Stimulated activated CD4-positive, alpha-beta T cell treated with anti-CD3 and anti-CD28 coated beads, Interleukin-2, amount 100 ng/mL, for 24 hours (primary cell): ENCODE measurements around the gene RPS6KA4.
A peak's percentile ranks its signal among the peaks of the same experiment; 100 is the strongest.

ENCODE experiments used
- DNase-seq, 2 donors: peaks; one replicate each; pipeline ENCODE4 v3.0.0-alpha.2; 2020

RPS6KA4 gene

DNA sequence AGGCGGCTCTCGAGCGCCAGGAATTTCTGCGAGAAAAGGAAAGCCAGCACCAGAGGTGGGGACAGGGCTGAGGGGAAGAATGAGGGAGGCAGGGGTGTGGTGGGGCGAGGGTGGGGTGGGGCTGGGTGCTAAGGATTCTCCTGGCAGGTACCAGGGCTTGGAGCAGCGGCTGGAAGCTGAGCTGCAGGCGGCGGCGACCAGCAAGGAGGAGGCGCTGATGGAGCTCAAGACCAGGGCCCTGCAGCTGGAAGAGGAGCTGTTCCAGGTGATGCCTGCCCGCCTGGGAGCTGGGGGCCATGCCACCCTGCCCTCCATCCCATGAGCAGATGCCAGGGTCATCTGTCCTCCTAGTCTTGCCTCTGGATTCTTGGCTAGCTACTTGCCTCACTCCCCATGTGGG, 9.6 kb upstream of the RPS6KA4 start:
- DNase-seq: no peak

DNA sequence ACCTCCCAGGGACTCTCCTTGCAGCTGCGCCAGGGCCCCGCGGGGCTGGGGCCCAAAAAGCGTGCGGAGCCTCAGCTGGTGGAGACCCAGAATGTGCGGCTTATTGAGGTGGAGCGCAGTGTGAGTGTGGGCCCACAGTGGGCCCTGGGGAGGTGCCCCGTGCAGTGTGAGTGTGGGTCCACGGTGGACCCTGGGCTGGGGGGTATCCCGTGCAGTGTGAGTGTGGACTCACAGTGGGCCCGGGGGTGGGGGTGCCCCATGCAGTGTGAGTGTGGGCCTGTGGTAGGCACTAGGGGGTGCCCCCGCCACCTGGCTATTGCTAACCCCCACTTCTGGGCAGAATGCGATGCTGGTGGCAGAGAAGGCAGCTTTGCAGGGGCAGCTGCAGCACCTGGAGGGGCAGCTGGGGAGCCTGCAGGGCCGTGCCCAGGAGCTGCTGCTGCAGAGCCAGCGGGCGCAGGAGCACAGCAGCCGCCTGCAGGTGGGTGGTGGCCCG, 7.8 kb upstream of the RPS6KA4 start:
- DNase-seq: no peak

DNA sequence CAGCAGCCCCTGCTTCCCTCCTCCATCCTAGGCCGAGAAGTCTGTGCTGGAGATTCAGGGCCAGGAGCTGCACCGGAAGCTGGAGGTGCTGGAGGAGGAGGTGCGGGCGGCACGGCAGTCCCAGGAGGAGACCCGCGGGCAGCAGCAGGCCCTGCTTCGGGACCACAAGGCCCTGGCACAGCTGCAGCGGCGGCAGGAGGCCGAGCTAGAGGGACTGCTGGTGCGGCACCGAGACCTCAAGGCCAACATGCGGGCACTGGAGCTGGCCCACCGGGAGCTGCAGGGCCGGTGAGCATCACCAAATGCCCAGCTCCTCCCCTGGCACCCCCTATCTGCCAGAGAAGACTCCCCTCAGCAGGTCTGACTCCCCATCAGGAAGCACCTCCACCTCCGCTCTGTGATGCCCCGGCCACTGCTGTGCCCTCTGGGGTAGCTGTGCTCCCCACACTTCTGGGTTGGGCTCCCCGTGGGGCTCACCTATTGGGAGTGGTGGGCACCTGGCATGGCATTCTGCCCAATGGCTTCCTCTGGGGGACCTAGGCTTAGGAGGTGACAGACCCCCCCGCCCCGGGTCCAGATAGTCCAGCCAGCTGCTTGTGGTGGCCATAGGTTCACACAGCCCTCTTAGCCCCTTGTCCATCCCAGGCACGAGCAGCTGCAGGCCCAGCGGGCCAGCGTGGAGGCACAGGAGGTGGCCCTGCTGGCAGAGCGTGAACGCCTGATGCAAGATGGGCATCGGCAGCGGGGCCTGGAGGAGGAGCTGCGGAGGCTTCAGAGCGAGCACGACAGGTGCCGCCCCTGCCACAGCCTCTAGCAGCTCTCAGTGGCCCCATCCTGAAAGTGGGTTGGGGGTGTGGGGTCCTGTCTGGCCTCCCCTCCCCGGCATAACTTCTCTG, 6.6 kb upstream of the RPS6KA4 start:
- DNase-seq: no peak

DNA sequence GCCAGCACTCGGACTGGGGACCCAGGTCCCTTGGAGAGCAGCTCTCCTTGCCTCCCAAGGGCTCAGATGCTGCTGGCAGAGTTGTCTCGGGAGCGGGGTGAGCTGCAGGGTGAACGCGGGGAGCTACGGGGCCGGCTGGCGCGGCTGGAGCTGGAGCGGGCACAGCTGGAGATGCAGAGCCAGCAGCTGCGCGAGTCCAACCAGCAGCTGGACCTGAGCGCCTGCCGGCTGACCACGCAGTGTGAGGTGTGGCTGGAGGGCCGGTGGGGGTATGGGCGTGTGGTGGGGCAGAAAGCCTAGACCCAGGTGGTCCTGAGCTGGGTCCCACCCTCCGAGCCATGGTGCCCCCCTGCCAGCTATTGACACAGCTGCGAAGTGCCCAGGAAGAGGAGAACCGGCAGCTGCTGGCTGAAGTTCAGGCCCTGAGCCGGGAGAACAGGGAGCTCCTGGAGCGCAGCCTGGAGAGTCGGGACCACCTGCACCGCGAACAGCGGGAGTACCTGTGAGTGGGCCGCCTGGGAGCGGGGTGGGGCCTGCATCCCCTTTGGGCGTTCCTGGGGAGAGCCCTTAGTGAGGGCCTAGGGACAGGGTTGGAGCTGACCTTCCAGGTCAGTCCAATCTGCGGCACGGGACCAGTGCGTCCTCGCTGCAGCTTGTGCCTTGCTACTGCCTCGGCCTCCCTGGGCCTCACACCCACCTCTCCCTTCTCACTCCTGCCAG, 5.8 kb upstream of the RPS6KA4 start:
- DNase-seq: no peak

DNA sequence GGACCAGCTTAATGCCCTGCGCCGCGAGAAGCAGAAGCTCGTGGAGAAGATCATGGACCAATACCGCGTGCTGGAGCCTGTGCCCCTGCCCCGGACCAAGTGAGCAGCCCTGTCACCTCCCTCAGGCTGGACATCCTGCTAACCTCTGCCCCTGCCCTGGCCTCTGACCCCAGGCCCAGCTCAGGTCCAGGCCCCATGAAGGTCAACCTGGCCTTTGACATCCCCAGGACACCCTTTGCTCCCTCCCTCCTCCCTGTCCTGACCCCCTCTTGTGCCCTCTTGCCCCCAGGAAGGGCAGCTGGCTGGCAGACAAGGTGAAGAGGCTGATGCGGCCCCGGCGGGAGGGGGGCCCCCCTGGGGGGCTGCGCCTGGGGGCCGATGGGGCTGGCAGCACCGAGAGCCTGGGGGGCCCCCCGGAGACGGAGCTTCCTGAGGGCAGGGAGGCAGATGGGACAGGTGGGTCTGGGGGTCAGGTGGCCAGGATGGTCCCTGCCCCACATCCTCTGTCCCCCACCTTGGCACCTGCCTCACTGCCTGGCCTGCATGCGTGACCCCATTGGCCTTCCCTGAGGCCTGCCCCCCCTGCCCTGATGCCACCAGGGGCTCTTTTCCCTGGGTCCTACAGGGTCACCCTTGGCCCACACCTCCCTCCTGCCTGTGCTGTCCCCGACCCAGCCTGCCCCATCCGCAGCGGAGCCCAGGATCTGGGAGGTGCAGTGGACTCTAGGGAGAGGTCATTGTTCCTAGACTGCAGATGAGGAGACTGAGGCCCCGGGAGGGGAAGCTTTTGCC, 5.1 kb upstream of the RPS6KA4 start:
- no peak for DNase-seq

DNA sequence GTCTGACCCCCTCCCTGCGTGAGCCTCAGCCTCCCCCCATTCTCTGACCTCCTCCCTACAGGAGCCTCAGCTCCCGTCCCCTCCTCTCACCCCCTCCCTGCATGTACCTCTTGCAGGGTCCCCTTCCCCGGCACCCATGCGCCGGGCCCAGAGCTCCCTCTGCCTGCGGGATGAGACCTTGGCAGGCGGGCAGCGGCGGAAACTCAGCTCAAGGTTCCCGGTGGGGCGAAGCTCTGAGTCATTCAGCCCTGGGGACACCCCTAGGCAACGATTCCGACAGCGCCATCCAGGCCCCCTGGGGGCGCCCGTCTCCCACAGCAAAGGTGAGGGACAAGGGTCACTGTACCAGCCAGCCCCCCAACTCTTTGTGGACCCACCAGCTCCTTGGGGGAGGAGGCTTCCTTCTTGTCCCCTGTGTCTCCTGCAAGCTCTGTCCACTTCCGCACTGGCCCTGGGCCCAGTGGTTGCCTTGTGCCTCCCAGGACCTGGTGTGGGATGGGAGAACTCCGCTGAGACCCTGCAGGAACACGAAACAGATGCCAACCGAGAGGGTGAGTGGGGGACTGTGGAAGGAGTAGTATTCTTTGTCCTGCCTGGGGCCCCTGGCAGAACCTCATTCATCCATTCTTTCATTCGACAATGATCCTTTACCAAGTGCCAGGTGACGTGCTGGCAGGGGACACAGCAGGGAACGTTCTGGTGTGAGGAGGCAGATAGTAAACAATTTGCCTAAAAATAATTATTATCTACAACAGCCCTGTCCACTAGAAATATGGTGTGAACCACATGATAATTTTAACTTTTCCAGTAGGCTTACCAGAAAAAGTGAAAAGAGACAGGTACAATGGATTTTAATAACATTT, 3.7 kb upstream of the RPS6KA4 start:
- DNase-seq: peak; percentile 31 to 54

DNA sequence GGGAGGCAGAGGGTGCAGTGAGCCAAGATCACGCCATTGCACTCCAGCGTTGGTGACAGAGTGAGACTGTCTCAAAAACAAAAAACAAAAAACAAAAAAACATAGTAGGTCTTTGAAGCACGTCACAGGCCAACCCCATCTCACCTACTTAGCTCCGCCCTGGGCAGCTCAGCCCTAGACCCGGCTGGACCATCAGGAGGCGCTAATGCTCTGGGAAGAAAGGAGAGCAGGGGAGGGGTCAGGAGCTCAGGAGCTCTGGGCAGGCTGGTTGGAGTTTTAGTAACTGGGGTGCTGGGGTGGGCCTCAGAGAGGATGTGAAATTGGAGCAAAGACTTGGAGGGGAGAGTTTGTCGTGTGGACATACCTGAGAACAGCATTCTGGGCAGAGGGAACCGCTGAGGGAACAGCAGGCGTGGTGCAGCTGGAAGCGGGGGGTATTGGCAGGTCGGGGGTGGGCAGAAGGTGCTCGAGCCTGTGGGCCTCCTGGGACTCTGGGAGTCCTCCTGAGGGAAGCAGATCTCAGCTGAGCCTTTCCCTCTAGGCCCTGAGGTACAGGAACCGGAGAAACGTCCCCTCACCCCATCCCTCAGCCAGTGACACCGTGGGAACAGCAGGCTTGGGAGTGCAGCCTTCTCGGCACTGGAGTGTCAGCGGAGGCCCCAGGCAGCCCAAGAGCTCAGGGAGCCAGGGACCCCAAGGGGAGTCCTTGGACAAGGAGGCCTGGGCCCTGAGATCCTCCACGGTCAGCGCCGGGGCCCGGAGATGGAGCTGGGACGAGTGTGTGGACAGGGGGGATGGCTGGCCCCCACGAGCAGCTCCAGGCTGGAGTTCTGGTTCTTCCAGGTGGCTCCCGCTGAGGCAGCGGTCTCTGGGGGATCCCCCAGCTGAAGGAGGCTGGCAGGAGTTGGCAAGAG, 2.2 kb upstream of the RPS6KA4 start:
- peak; percentile 43 to 54 for DNase-seq

DNA sequence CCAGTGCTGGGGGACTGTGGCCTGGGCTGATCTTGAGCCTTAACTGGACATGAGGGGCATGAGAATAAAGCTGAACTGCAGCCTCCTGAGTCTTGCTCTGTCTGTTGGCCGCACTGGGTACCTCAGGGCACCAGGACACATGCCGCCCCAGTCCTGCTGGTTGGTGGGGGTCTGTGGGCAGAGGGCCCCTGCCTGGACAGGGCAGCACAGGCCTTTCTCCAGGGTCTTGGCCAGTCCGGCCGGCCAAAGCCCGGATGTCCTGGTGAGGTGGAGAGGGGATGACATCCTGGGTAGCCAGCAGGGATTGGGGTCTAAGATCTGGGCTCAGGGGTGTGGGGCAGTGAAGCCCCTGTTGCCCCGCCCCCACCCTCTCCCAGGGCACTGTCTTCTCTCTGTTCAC, 1.5 kb upstream of the RPS6KA4 start:
- no peak for DNase-seq

DNA sequence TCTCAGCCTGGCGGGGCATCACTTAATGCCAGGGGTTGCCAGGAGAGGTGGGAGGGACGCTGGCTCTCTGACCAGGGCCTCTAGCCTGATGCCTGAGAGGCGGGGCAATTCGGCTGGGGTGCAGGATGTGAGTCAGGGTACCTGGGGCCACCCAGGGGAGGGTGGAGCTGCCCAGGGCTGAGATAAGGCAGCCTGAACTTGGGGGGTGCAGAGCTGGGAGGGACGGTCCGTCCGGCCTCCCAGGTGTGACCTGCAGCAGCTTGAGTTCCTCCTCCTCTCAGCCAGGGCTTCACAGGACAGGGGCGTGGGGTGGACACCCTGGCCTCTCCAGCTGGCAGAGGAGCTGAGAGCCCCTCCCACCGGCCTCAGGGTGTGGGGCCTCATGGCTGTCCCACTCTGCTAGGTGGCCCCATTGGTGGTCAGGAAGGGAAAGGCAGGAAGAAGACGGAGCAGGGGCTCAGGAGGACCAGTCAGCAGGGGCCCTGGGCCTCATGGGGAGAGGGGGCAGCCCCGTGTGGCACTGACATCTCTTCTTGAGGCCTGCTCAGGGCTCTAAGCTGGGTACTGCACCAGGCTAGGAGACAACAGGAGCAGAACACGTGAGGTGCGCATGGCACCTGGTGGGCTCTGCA, 942 bp upstream of the RPS6KA4 start:
- peak; percentile 42 to 66 for DNase-seq

DNA sequence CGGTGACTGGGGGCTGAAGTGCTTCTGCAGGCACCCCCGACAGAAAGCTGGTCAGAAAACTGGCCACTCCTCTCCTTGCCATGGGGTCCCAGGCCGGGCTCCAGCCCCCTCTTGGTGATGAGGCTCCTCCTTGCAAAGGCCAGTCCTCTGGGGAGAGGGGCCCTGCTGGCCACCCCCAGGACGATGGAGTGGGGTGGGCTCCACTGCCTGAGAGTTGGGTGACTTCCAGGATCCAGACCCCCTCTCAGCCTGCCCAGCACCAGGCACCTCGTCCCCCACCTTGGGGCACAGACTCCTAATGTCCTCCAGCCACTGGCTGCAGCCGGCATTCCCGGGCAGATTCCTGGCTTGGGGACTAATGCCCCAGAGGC, 441 bp upstream of the RPS6KA4 start:
- no peak for DNase-seq

DNA sequence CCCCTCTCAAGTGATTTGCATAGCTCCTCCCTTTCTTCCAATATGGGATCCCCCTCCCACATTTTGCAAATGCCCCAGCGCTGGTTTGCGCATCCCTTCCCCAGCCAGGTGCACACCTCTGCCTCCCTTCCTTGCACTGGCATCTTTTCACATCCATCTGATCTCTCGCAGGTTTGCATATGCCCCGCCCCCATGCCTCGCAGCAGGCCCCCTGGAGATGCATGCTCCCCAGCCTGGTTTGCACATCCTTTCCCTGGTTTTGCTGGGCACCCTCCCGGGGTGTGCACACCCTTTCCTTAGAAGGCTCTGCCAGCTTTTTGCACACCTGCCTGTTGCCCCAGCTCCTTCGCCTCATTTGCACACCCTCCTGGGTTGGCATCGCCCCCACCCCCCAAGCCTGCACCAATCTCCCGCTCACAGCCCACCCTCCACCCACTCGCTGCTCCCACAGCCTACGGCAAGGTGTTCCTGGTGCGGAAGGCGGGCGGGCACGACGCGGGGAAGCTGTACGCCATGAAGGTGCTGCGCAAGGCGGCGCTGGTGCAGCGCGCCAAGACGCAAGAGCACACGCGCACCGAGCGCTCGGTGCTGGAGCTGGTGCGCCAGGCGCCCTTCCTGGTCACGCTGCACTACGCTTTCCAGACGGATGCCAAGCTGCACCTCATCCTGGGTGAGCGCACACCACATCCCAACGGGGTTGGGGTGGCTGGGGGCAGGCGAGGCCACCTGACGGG, 917 bp downstream of the RPS6KA4 start:
- peak in 1 of 2 donors; percentile 54 for DNase-seq

DNA sequence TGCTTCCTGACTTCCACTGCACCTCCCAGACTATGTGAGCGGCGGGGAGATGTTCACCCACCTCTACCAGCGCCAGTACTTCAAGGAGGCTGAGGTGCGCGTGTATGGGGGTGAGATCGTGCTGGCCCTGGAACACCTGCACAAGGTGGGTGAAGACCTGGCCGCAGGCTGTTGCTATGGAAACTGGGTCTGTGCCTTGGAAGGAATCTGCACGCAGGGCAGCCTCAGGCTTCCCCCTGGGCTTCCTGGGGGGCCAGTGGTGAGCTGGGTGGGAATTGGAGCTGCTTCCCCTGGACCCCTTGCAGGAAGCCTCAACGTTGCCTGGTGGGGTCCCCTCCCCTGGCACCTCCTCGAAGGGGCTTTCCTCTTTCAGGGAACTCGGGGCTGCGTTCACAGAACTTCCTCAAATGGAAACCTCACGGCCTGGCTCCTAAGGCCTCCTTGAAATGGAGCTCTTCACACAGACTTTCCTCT, 1.5 kb downstream of the RPS6KA4 start:
- DNase-seq: no peak

DNA sequence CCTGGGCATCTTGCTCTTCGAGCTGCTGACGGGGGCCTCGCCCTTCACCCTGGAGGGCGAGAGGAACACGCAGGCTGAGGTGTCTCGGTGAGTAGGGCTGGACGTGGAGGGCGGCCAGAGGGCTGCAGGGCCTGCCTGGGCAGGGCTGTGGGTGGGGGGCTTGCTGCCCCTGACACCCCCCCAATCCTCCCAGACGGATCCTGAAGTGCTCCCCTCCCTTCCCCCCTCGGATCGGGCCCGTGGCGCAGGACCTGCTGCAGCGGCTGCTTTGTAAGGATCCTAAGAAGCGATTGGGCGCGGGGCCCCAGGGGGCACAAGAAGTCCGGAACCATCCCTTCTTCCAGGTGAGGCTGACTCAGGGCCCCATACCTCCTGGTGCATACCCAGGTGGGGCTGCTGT, 2.7 kb downstream of the RPS6KA4 start:
- no peak for DNase-seq

DNA sequence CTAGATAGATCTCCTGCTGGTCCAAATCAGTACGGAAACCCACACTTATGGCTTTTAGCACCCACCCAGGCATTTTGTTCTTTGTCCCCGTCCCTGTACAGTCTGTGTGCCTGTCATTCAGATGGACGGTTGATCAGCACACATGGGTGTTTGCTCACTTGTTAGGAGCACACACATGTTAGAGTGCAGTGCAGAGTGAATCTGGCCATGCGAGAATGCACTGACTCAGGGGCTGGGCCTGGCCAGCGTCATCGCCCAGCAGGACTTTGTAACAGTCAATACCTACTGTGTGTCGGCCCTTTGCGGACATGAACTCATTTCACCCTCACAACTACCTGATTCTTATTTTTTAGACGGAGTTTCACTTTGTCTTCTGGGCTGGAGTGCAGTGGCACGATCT, 3.4 kb downstream of the RPS6KA4 start:
- DNase-seq: no peak

DNA sequence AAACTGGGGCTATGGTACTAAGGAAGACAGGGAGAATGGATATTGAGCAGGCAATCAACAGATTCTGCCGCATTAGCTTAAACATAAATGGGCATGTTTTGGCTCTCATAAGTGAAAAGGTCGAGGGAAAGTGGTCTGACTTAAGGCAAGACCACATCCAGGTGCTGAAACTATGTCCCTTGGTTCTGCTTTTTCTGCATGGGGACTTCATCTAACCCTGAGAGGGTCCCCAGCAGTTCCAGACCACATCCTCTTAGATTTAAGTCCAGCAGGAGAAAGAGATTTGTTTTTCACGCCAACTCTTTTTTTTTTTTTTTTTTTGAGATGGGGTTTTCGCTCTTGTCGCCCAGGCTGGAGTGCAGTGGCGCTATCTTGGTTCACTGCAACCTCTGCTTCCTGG, 5.5 kb downstream of the RPS6KA4 start:
- no peak for DNase-seq

DNA sequence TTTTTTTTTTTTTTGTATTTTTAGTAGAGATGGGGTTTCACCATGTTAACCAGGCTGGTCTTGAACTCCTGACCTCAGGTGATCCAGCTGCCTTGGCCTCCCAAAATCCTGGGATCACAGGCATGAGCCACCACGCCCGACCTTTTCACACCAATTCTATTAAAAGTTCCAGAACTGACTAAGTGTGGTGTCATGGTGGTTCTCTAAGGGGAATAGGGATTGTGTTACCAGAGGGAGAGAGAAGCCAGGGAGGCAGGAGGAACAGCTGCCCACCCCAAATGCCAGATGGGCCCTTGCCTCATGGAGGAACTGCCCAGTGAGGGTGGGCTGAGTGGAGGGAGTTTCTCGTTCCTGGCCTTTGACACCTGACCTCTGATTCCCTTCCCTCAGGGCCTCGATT, 5.9 kb downstream of the RPS6KA4 start:
- no peak for DNase-seq

DNA sequence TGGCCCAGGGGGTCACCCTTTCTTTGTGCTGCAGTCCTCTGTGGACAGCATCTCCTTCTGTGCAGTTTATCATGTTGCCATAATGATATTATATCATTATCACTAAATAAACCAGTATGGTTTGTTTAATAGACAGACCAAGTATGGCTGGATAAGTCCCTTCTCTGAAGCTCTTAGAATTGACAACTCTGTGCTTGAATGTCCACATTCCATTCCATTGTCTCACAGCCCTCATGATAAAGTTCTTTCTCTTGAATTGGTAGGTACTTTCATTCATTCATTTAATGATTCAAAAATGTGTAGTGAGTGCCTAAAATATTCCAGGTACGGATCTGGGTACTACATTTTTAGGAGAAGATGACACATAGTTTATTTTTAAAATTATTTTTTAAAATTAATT, 7.8 kb downstream of the RPS6KA4 start:
- no peak for DNase-seq

DNA sequence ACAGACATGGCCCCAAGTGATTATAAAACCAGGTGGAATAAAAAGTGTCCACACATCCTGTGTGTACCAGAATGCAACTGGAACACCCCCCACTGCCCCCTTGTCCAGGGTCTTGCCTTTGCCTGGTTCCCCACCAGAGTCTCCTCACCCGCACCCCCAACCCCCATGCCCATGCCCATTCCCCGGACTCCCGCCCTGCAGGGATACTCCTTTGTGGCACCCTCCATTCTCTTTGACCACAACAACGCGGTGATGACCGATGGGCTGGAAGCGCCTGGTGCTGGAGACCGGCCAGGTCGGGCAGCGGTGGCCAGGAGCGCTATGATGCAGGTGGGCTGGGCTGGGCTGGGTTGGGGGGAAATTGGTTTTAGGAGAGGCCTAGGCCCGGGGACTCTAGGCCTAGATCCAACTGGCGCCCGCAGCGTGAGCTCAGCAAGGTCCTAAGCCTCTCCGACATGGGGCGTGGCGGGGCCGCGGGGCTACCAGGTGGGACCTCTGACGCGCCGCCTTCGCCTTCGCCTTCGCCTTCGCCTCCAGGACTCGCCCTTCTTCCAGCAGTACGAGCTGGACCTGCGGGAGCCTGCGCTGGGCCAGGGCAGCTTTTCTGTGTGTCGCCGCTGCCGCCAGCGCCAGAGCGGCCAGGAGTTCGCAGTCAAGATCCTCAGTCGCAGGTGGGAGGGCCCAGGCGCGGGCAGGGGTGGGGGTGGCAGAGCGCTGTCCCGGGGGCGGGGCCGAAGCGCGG, 9.1 kb downstream of the RPS6KA4 start:
- no peak for DNase-seq

DNA sequence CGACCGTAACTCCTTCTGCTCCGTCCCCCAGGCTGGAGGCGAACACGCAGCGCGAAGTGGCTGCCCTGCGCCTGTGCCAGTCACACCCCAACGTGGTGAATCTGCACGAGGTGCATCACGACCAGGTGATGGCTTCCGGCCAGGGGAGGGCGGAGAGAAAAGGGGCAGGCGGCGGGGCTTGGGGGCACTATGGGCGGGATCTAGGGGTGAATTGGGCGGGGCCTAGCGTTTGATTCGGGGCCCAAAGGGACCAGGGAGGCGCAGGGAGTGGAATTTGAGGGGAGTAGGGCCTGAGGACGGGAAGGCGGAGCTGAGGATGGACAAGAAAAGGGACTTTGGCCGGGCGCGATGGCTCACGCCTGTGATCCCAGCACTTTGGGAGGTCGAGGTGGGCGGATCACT, 9.7 kb downstream of the RPS6KA4 start:
- DNase-seq: no peak
